DOHH2 (cell line): ENCODE results near the gene CSRNP3.

Experiments
- CTCF ChIP-seq: fragments of 200-600 bp; sonication (generic); IDR thresholded peaks from one replicate; pipeline ENCODE4 v1.5.1; 2014; ENCODE audit warnings: antibody characterized with exemption, mild to moderate bottlenecking, low read depth, low read length; ENCODE audit not compliant: poor library complexity, severe bottlenecking
- EZH2phosphoT487 ChIP-seq: fragments of 200-600 bp; sonication (generic); IDR thresholded peaks from 2 replicates; pipeline ENCODE4 v1.6.1; 2017; ENCODE audit warnings: borderline replicate concordance, mild to moderate bottlenecking, antibody characterized with exemption, low read length, moderate library complexity, mixed read lengths

- TF ChIP-seq CTCF (no peak), EZH2phosphoT487 (no peak)
These were observed 209.4 kb downstream of the CSRNP3 start for GRCh38 chr2:165678882-165679281.
